Fibroblast of skin of left biceps (primary cell): ENCODE results near the gene CDC34.
"Not testable (repeated sequence)": the region's sequence is repeated elsewhere in the genome, so short reads cannot be mapped to it uniquely, and the experiment has no call there.

Experiments used
- DNase-seq, 2 experiments: peaks; one replicate each; pipeline ENCODE4 v3.0.0-alpha.2; 2013; ENCODE audit warnings: low read depth in 2 of 2

The CDC34 gene

GRCh38 chr19:573519-573825 lies 41.9 kb downstream of the CDC34 start:
- no peak for DNase-seq

GRCh38 chr19:574658-575526 lies 43.3 kb downstream of the CDC34 start:
- DNase-seq: no peak

- no peak for DNase-seq
Observed at GRCh38 chr19:575527-576506, 44.3 kb downstream of the CDC34 start.

- DNase-seq: no peak
Observed at GRCh38 chr19:576768-577438, 45.3 kb downstream of the CDC34 start.

- no peak for DNase-seq
Observed at GRCh38 chr19:577439-578392, 46.2 kb downstream of the CDC34 start.

- DNase-seq: no peak
Observed at GRCh38 chr19:579111-579841, 47.7 kb downstream of the CDC34 start.

GRCh38 chr19:579842-580155 lies 48.2 kb downstream of the CDC34 start:
- DNase-seq: no peak

GRCh38 chr19:580274-580835 lies 48.8 kb downstream of the CDC34 start:
- DNase-seq: no peak

- no peak for DNase-seq
Observed at GRCh38 chr19:581399-582111, 50.0 kb downstream of the CDC34 start.

- no peak for DNase-seq
Observed at GRCh38 chr19:582497-583197, 51.1 kb downstream of the CDC34 start.

- no peak for DNase-seq
Observed at GRCh38 chr19:583198-583967, 51.8 kb downstream of the CDC34 start.

GRCh38 chr19:583968-584239 lies 52.3 kb downstream of the CDC34 start:
- no peak for DNase-seq

GRCh38 chr19:584240-585001 lies 52.9 kb downstream of the CDC34 start:
- no peak for DNase-seq

GRCh38 chr19:585146-585545 lies 53.6 kb downstream of the CDC34 start:
- DNase-seq: not testable (repeated sequence)

- DNase-seq: no peak
Observed at GRCh38 chr19:585551-586110, 54.1 kb downstream of the CDC34 start.

GRCh38 chr19:588093-588740 lies 56.7 kb downstream of the CDC34 start:
- DNase-seq: peak; percentile 36 to 37
